Stimulated activated CD8-positive, alpha-beta memory T cell treated with anti-CD3 and anti-CD28 coated beads, Interleukin-4, amount 100 ng/mL, for 1 hour (primary cell): ENCODE measurements around the gene SLC5A11.
"Not testable (repeated sequence)": the region's sequence is repeated elsewhere in the genome, so short reads cannot be mapped to it uniquely, and the experiment has no call there.

Experiments used
- DNase-seq, 2 donors: peaks; one replicate each; pipeline ENCODE4 v3.0.0-alpha.2; 2020; ENCODE audit warnings: low read depth in 2 of 2, low spot score in 1 of 2

SLC5A11 gene

DNA sequence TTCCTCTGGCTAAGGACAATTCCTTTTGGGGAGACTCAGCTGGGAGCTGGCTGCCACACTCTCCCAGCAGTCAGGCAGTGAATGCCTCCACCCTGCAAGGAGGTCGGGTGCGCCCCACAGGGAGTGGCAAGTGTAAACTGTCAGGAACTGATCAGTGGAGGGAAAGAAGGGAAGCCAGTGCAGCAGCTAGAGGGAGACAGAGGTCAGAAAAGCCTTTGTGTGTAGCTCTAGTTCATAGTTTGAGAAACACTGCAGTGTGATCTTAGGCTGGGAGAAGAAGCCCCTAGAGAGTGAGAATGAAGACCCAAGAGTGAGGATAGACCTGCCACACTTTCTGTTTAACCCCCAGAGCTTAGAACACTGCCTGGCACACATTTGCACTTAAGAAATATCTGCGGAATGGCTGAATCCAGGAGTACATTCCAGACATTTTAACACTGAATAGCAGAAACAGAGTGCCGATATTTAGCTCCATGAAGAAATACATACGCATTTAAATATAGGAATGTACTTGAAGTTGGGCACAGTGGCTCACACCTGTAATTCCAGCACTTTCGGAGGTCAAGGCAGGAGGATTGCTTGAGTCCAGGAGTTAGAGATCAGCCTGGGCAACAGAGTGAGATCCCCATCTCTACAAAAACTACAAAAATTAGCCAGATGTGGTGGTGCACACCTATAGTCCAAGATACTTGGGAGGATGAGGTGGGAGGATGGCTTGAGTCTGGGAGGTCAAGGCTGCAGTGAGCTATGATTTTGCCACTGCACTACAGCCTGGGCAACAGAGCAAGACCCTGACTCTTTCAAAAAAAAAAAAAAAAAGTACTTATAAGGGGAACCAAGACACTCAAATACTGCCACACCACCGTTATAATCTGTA lies 11.1 kb upstream of the SLC5A11 start:
- DNase-seq, result no peak

DNA sequence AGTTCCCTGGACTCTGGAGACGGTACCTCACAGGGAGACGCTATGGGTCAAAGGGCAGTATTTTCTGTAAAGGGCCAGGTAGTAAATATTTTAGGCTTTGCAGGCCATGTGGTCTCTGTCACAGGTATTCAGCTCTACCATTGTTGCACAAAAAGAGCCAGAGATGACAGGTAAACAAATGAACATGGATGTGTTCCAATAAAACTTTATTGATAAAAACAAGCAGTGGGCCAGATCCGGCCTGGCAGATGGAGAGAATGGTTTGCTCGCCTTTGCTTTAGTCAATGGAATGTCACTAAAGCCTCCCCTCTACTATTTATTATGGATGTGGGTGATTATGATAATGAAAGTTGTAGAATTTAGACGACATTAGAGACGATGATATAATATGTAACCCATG lies 8.9 kb upstream of the SLC5A11 start:
- DNase-seq, result no peak

DNA sequence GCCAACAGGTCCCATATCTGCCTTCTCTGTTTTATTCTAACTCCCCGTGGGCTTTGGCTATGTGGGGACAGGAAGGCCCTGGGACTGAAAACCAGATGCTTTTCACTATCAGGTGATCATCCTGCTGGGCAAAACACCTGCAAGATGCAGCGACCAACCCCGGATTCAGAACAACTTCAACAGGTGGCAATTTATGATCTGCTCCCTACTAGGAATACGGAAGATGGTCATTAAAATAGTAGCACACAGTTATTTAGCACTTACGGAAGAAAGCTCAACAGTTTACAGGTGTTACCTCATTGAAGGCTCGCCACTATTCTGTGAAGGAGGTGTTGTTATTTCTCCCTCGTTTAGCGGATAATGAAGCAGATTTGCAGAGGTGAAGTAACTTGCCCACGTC lies 7.8 kb upstream of the SLC5A11 start:
- no peak for DNase-seq

DNA sequence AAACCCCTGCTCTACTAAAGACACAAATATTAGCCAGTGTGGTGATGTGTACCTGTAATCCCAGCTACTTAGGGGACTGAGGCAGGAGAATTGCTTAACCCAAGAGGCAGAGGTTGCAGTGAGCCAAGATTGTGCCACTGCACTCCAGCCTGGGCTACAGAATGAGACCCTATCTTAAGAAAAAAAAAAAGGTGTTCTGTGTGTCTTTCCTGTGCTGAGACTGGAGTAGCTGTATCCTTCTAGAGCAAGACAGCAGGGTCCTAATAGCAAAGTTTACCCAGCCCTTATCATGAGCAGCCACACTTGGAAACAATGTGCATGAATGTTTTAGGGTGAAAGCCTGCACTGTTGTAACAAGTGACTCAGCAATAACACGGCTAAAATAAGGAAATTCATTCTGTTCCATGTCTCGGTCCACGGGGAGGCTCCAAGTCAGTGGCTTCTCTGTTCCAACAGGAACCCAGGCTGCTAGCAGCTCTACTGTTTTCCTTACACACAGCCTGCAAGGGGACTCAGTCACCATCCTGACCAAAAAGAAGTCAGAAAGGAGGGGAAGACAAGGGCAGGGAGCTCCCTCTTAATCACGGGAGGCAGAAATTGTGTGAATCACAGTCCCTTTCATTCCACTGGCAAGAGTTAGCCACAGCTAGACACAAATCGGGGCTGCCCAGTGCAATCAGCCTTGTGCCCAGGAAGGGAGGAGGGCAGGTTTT lies 7.1 kb upstream of the SLC5A11 start:
- DNase-seq, result no peak

- DNase-seq, result no peak
Observed at GRCh38 chr16:24839347-24839972, 6.3 kb upstream of the SLC5A11 start.

- no peak for DNase-seq
Observed at GRCh38 chr16:24841291-24841690, 4.5 kb upstream of the SLC5A11 start.

GRCh38 chr16:24844101-24845030 lies 1.4 kb upstream of the SLC5A11 start:
- no peak for DNase-seq

GRCh38 chr16:24845031-24845365 lies 765 bp upstream of the SLC5A11 start:
- DNase-seq, result not testable (repeated sequence)

GRCh38 chr16:24846548-24847357 lies 990 bp downstream of the SLC5A11 start:
- DNase-seq, result no peak

DNA sequence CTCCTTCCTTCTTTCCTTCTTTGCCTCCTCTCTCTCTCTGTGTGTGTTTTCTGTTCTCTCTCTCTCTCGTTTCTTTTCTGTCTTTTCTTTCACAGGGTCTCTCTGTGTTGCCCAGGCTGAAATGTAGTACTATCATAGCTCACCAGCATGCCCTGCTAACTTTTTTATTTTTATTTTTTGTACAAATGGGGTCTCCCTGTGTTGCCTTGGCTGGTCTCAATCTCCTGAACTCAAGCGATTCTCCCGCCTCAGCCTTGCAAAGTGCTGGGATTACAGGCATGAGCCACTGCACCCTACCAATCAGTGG lies 1.5 kb downstream of the SLC5A11 start:
- DNase-seq, result no peak

GRCh38 chr16:24848065-24848464 lies 2.3 kb downstream of the SLC5A11 start:
- no peak for DNase-seq

GRCh38 chr16:24849641-24850040 lies 3.9 kb downstream of the SLC5A11 start:
- DNase-seq, result no peak

GRCh38 chr16:24850289-24850938 lies 4.7 kb downstream of the SLC5A11 start:
- no peak for DNase-seq

- no peak for DNase-seq
Observed at GRCh38 chr16:24851700-24852099, 5.9 kb downstream of the SLC5A11 start.

DNA sequence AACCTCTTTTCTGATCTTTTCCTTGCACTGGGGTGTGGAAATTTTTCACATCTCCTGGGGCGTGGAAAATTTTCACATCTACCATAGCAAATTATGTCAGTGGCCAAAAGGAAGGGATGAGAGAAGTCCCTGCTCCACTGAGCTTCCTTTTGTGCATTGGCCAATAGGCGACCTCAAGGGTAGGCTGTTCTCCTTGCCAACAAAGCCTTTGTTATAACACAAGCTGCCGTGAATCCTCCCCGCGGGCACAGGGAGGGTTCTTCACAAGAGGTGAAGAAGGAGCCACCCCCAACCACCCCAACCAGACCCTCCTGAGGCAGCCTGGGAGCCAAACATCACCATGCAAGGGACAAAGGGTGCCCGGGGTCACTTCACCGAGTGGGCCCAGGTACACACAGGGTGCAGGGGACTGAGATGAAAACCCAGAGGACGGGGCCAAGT lies 6.5 kb downstream of the SLC5A11 start:
- DNase-seq, result no peak

DNA sequence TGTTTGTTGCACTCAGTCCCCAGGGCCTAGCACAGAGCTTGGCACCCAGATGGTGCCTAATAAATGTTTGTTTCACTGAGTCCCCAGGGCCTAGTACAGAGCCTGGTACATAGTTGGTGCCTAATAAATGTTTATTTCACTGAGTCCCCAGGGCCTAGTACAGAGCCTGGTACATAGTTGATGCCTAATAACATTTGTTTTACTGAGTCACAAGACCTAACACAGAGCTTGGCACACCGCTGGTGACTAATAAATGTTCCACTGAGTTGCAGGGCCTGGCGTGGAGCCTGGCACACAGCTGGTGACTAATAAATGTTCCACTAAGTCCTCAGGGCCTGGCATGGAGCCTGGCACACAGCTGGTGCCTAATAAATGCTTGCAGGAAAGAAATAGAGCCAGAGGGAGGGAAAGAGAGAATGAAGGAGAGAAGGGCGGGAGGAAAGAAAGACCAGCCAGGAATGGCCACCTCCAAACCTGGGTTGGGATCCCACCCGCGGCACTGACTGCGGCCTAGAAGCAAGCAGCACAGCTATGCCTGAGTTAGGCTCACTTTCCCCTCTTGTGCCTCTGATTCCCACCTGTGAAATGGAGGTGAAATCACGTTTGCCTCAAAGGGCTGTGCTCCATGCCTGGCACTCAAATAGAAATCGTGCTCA lies 7.5 kb downstream of the SLC5A11 start:
- no peak for DNase-seq

- DNase-seq, result no peak
Observed at GRCh38 chr16:24853830-24854229, 8.1 kb downstream of the SLC5A11 start.

DNA sequence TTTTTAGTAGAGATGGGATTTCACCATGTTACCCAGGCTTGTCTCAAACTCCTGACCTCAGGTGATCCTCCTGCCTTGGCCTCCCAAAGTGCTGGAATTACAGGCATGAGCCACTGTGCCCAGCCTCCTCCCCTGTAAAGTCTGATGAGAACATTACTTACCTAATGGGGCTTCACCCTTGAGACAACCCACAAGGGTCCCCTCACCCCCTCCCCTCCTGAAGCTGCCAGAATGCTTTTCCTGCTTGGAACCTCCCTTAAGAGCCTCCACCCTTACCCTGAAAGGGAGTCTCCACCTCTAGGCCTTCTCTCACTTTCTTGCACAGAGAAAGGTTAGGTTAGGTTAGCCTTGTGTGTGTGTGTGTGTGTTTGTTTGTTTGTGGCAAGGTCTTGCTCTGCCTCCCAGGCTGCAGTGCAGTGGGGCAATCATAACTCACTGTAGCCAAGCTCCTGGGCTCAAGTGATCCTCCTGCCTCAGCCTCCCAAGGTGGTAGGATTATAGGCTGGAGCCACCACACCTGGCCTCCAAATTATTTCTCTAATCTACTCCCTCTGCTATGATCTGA lies 8.9 kb downstream of the SLC5A11 start:
- DNase-seq, result no peak

- no peak for DNase-seq
Observed at GRCh38 chr16:24855678-24856077, 9.9 kb downstream of the SLC5A11 start.
